ENCODE data around the gene KDM4C.

GRCh38 chr9:6794936-6795335 lies 37.2 kb downstream of the KDM4C start:
- TF ChIP-seq, protein P1, sequence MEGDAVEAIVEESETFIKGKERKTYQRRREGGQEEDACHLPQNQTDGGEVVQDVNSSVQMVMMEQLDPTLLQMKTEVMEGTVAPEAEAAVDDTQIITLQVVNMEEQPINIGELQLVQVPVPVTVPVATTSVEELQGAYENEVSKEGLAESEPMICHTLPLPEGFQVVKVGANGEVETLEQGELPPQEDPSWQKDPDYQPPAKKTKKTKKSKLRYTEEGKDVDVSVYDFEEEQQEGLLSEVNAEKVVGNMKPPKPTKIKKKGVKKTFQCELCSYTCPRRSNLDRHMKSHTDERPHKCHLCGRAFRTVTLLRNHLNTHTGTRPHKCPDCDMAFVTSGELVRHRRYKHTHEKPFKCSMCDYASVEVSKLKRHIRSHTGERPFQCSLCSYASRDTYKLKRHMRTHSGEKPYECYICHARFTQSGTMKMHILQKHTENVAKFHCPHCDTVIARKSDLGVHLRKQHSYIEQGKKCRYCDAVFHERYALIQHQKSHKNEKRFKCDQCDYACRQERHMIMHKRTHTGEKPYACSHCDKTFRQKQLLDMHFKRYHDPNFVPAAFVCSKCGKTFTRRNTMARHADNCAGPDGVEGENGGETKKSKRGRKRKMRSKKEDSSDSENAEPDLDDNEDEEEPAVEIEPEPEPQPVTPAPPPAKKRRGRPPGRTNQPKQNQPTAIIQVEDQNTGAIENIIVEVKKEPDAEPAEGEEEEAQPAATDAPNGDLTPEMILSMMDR (IDR thresholded peaks at IDR 0.05), result no peak
- no peak for TF ChIP-seq POLR2AphosphoS5 (IDR thresholded peaks at IDR 0.05)
- TF ChIP-seq POLR2A (IDR thresholded peaks at IDR 0.05), result no peak
- TF ChIP-seq EP300 (IDR thresholded peaks at IDR 0.05), result no peak
